Adrenal gland (tissue), 12 donors: ENCODE results near the gene FCMR. TPM values are rescaled to one million over a fixed set of nuclear protein-coding genes. Genes with fewer than 3 reads are reported as not detected.

Experiments
- DNase-seq, 7 donors: peaks; one replicate each; pipeline ENCODE4 v3.0.0-alpha.2; 2019 to 2020
- H3K27ac ChIP-seq, 5 donors: fragments of 200-600 bp; sonication (generic) in 4 of 5; 1 replicate in 3 of 5; 2 replicates in 2 of 5; pipeline versions ENCODE4 v1.5.1 to v1.8.0; 2016 to 2020; ENCODE audit warnings: mild to moderate bottlenecking in 1 of 5
- H3K27me3 ChIP-seq: fragments of 200-600 bp; 2 replicates; pipeline ENCODE4 v1.8.0; 2021
- H3K36me3 ChIP-seq, 2 donors: fragments of 200-600 bp; replicated peaks in 1 of 2; 1 replicate in 1 of 2; 2 replicates in 1 of 2; pipeline versions ENCODE4 v1.5.1 to v1.8.0; 2018 to 2022
- H3K4me1 ChIP-seq, 2 donors: fragments of 200-600 bp; replicated peaks in 1 of 2; 1 replicate in 1 of 2; 2 replicates in 1 of 2; pipeline versions ENCODE4 v1.5.1 to v1.8.0; 2018 to 2021
- H3K4me3 ChIP-seq, 4 donors: fragments of 200-600 bp; sonication (generic) in 3 of 4; one replicate each; pipeline ENCODE4 v1.5.1; 2016 to 2018
- H3K9me3 ChIP-seq, 3 donors: fragments of 200-600 bp; sonication (generic) in 1 of 3; replicated peaks in 1 of 3; 1 replicate in 2 of 3; 2 replicates in 1 of 3; pipeline versions ENCODE4 v1.5.1 to v1.8.0; 2016 to 2021
- CTCF ChIP-seq, 6 experiments: fragments of 450-650 bp in 4 of 6; fragments of 200-600 bp in 2 of 6; sonication (generic) in 1 of 6; IDR thresholded peaks; 1 replicate in 5 of 6; 2 replicates in 1 of 6; pipeline versions ENCODE4 v1.5.1 to v1.8.0; 2016 to 2021; ENCODE audit warnings: antibody characterized with exemption in 6 of 6, mild to moderate bottlenecking in 2 of 6, moderate library complexity in 1 of 6
- POLR2A ChIP-seq, 2 donors: fragments of 450-650 bp; IDR thresholded peaks; one replicate each; pipeline ENCODE4 v1.6.1; 2017; ENCODE audit warnings: antibody characterized with exemption in 2 of 2, mild to moderate bottlenecking in 2 of 2, moderate library complexity in 1 of 2
- WGBS, 4 donors: extraction: QIAGEN DNeasy Blood & Tissue Kit in 2 of 4; methylation state at CpG; one replicate each; pipeline versions ENCODE4 v1.1.5 to v1.1.7; 2013 to 2017; 5-methylcytosine and 5-hydroxymethylcytosine counted together
- intact Hi-C, 2 donors: fragments of 100-400 bp; cut with DNase I; formaldehyde crosslinking; loops; one replicate each; pipeline versions ENCODE4 v1.14.1 to v1.15.0; 2022 to 2023
- polyA plus RNA-seq, 3 donors: library from polyadenylated mRNA; stranded (reverse); fragments of 200-250 nt in 2 of 3; fragments of 350-450 nt in 1 of 3; fragmentation: Illumina TruSeq in 1 of 3; extraction: RNeasy Lipid Tissue Mini Kit (QIAGEN cat#74804) in 1 of 3; gene quantifications; one replicate each; pipeline ENCODE4 v1.2.3, GENCODE V29; 2013 to 2014
- total RNA-seq, 9 donors: library from RNA; depleted of rRNA in 4 of 9; stranded (reverse); fragments of >200 nt in 4 of 9; fragments of 120-200 nt in 1 of 9; fragmentation: NEBNext Ultra II Directional in 1 of 9; extraction: Animal tissue kit (Norgen Biotek cat#: 25700) in 1 of 9; gene quantifications; one replicate each; pipeline versions ENCODE4 v1.1.0 to v1.2.4, GENCODE V29; 2013 to 2023
- donor health status: healthy with polysubstance abuse.
- donor health status: Bipolar disorder and iron deficiency.
- donor health status: DM: yes; HTN: yes; CAD: no.
- donor health status: DM: no; HTN: no; CAD: no.
- donor health status: DM: no; HTN: no; CAD: no.
- donor health status: DM: yes; HTN: yes; CAD: no.

Gene FCMR
- total and polyA plus RNA-seq, 12 donors, result 0.27 to 3.0 (median 1.2) TPM; not detected in 1

- intact Hi-C loops, result loop anchor here in 1 of 2 donors (10.0 kb wide), 1 partner anchor 173 kb away; no protein-coding TSS in a partner anchor
- H3K9me3 ChIP-seq, result no peaks in the 10 kb centered on the region
- peak in 4 of 7 donors; percentile 37 to 61 (median 53) for DNase-seq
- no peaks in the 10 kb centered on the region for H3K36me3 ChIP-seq
- no peak overlapping the region for H3K4me3 ChIP-seq
- H3K4me1 ChIP-seq, result peaks cover 9 to 15% of the 10 kb centered on the region in 2 donors
- WGBS, 4 donors, result 75 to 84% (median 78%) methylated on average over 14 to 23 of the region's 23 CpGs
- H3K27me3 ChIP-seq, result peaks cover 3% of the 10 kb centered on the region
- no peak overlapping the region for H3K27ac ChIP-seq
- peak in 1 of 6 experiments; percentile 33 for TF ChIP-seq CTCF (IDR thresholded peaks at IDR 0.05)
- TF ChIP-seq POLR2A (IDR thresholded peaks at IDR 0.05), result no peak
These were observed 14.3 kb downstream of the FCMR start for GRCh38 chr1:206907304-206907991.

GRCh38 chr1:206905295-206906164, 16.2 kb downstream of the FCMR start:
- Histone ChIP-seq H3K36me3 (no peaks in the 10 kb centered on the region), H3K4me3 (no peak overlapping the region), H3K4me1 (peaks cover 9 to 15% of the 10 kb centered on the region in 2 donors), H3K9me3 (no peaks in the 10 kb centered on the region), H3K27me3 (peaks cover 3% of the 10 kb centered on the region), H3K27ac (no peak overlapping the region)
- no peak for DNase-seq
- intact Hi-C loops, result loop anchor here in 1 of 2 donors (10.0 kb wide), 1 partner anchor 171 kb away; no protein-coding TSS in a partner anchor
- TF ChIP-seq CTCF (IDR thresholded peaks at IDR 0.05) (no peak), POLR2A (IDR thresholded peaks at IDR 0.05) (no peak)
- 70 to 76% (median 75%) methylated on average over 4 of the region's 4 CpGs for WGBS, 4 donors

DNA sequence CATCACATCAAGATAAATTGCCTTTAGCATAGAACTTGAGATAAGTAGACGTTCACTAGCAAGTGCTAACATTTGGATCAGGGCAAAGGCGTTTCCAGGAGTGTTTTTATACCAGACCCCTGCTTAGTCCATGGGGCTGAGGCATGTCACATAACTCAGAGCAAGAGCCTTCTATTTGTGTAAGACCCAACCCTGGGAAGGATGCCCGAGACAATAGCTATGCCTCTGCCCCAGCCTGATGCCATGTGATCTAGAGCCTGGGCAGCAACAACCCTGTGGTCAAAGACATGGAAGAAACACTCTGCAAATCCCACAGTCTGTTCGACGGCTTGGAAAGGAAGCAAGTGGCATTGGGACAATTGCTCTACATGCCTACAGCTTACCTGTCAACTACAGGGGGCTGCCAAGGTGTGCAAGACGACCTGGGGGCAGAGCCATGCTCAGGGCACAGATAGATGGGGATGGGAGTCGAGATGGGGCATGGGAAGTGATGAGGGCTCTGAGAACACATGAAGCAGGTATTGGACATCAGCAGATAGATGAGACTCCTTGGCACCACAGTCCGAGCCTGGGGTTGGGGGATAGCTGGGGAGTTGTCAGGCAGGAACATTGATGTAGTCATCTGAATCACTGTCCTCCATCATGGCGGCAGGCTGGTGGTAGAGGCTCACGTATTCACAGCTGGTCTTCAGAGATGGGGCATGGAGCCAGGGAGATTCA, 17.2 kb downstream of the FCMR start:
- Histone ChIP-seq H3K4me3 (no peak overlapping the region), H3K9me3 (no peaks in the 10 kb centered on the region), H3K27me3 (peaks cover 3% of the 10 kb centered on the region), H3K27ac (no peak overlapping the region), H3K36me3 (no peaks in the 10 kb centered on the region), H3K4me1 (peaks cover 6 to 9% of the 10 kb centered on the region in 2 donors)
- 76 to 81% (median 80%) methylated on average over 10 of the region's 10 CpGs for WGBS, 4 donors
- DNase-seq, result no peak
- TF ChIP-seq CTCF (IDR thresholded peaks at IDR 0.05), result no peak
- TF ChIP-seq POLR2A (IDR thresholded peaks at IDR 0.05), result no peak
- intact Hi-C loops, result loop anchor here in 1 of 2 donors (10.0 kb wide), 1 partner anchor 170 kb away; no protein-coding TSS in a partner anchor
